Endometrial microvascular endothelial cells (primary cell): Measurements from ENCODE around the gene PTPRT. TPM values are rescaled to one million over a fixed set of nuclear protein-coding genes. Genes with fewer than 3 reads are reported as not detected.

Experiments used
- in situ Hi-C: cut with HindIII; loops from 2 replicates; pipeline ENCODE4 v1.10.0; 2017; ENCODE audit warnings: low sequenced_read_pairs, low pct_unique_long_range_greater_than_20kb; ENCODE audit errors: inconsistent ontology term
- total RNA-seq: library from RNA; depleted of rRNA; stranded (reverse); fragments of >200 nt; gene quantifications from one replicate; pipeline ENCODE4 v1.2.3, GENCODE V29; 2015; ENCODE audit errors: inconsistent ontology term

Gene PTPRT
- total RNA-seq, 1 donor from 2014 or later, result not detected

DNA sequence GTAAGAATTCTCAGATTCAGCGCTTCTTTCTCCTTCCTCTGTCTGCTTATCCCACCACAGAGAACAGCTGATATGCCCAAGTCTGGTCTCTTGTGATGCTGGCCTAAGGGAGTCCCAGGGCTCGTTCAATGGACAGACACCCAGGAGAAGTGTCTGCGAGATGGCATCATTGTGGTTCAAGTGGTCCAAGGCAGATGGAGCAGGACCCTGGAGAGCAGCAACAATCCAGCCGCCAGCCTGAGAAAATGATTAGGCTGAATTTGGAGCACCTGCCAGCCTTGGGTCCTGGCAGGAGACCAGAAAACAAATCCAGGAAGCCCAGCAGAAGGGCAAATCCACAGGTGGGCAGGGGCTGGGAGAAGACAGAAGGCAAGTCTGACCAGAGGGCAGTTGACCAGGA, 145.8 kb downstream of the PTPRT start:
- in situ Hi-C loops, result no loop called here

DNA sequence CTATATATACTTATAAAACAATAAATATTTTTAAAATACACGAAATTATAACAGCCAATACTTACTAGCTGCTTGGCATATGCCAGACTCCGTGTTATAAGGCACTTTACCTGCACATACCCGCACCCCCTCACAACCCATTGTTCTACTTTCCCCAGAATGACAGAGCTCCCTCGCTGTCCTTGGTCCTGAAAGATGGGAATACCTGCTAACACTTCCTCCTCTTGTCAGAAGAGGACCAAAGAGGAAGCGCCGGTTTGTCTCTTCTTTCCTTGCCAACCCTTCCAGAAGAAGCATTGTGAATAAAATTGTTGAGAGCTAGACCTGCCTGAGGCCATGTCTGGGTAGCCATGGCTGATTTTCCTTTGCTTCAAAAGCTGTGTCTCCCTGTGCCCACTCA, 149.3 kb downstream of the PTPRT start:
- in situ Hi-C loops, result no loop called here

DNA sequence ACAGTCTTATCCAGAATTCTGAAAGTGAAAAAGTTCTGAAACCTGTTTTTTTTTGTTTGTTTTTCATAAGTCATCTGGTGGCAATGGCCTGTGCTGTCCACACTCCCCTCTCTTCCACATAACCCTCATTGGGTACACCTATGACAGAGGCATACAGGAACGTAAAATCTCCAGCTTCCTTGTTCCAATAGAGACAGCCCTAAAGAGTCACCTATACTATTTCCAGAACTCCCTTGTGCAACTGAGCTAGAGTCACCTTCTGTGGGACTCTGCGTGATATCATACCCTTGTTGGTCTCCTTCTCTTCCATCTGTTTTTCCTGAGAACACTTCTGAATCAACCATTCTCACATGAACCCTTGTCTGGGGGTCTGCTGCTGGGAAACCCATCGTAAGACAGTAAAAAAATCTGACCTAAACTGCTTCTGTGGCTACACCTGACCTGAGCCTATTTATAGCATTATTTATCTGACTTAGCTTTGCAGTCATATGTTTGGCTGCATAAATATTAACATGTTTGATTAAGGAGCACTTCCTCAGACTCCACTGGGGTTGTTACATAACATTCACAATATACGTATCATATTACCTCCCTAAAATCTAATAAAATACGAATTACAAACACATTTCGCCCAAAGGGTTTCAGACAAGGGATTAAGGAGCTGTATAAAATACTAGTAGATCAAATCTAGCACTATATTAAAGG, 151.9 kb downstream of the PTPRT start:
- in situ Hi-C loops, result no loop called here

DNA sequence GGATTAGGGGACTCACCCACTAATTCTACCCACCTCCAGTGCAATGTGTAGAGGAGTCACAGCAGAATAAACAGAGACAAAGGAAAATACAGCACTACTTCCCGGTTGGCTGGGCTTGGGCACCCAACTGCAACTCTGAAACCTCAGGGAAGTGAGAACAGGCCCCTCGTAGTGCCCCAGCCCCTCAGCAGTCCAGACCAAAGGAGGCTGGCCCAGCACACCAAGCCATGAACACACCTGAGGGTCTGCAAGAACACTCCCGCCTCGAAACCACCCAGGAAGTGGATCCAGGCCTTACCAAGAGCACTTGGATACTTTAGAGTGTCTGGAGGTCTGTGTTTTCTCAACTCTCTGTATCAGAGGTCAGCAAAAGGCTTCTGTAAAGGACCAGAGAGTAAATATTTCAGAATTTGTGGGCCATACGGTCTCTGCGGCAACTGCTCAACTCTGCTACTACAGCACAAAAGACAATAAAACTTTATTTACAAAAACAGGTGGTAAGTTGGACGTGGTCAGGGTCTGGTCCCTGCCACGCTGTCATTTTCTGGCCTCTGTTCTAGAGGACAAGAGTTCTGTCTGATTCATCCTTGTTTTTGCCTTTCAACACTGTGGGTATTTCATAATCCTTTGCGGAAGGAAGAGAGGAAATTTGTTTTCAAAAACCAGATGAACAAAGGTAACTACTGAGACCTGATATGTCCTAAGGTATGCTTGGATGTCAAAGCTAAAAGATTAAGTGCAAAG, 154.6 kb downstream of the PTPRT start:
- in situ Hi-C loops, result no loop called here

DNA sequence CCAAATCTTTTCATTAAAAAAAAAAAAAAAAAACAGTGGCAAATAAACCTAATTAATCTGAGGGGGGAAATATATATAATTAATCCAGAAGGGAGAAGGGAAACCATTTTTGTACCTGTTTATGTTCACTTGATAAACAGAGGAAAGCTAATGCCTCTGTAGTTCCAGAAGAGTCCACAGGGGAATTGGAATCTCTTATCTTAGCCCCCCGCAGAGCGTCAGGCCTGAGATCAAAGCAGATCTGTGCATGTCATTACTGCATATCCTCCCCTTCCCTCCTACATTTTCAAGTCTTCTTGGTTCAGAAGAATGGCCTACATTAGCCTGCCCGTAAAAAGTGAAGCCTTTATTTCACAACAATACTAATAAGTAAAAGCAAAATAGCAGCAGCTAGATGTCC, 157.2 kb downstream of the PTPRT start:
- in situ Hi-C loops, result no loop called here

DNA sequence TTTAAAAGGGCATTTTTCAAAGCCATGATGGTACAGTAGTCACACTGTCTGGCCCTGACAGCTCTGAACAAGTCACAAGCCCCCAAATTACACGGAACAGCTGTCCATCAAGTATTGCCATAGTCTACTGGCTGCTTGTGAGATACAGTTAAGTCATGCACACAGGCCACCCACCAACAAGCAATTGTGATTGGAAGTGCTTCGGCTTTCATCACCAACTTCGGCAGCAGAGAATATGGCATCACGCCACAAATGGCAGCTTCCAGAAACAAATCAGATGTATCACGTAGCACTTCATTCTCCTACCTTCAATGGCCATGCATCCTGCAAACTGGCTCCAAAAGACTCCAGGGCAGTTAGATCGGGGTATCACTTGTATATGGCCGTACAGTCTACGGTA, 160.5 kb downstream of the PTPRT start:
- in situ Hi-C loops, result no loop called here

DNA sequence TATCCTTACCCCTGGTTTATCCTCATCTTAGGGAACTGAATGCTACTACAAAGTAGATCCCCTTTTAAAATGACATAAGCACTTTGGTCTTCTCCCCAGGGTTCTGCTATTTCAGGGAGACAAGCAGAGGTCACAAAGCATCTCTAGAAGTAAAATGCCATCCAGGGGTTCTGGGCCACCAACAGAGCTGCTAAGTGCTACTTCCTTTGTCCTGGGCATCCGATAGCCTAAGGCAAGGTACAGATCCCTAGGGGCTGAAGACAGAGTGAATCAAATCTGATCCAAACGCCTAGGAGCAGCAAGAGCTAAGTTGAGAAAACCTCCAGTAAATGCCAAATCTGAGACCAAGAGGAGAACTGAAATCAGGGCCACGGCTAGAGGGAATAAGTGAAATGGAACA, 161.2 kb downstream of the PTPRT start:
- in situ Hi-C loops, result no loop called here

DNA sequence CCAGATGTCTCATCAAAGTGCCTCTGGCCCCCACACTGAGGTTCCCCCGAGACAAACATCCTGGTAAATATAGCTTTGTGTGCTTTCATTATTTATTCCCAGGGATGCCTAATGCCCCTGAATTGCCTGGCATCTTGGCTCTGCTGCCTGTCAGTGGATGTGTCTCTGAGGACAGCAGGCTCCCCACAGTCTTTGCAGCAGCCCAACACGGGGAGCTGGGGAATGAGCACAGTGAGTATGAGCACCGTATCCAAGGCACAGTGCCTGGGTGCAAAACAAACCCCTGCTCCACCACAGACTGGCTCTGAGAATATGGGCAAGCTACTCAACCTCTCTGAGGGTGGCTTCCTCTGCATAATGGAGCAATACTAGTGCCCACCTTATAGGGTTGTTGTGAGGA, 165.9 kb downstream of the PTPRT start:
- in situ Hi-C loops, result no loop called here

DNA sequence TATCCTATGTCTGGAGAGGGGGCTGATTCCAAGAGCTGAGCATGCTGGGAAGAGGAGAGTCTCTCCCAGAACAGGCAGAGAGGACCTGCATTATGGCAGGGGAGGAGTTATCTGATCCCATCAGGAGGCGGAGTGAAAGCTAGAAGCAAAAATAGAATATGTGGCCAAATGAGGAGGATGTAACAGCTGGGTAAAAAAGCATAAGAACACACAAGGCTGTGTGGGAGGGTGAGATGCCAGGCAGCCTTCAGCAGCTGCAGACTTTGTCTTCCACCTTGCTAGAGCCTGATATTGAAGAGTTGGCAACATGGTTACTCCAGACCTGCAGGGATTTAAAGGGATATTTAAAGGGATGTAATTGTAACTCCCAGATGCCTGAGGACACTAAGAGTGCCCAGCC, 167.1 kb downstream of the PTPRT start:
- in situ Hi-C loops, result no loop called here

DNA sequence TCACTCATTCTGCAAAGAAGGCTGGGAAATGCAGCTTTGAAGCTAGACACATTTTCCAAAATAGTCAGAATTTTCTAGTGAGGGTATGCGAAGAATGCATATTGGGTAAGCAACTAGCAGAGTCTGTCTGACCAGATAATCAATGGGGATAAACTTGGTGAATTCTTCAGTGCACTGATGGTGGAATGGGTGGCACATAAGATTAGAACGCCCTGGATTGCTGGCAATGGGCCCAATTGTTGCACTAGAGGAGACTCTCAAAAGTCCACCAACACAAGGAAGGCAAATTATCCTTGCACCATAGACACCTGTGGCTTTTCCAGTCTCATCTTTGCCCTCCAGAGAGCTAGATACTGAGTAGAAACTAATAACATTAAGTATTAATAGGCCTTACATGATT, 167.6 kb downstream of the PTPRT start:
- in situ Hi-C loops, result no loop called here

DNA sequence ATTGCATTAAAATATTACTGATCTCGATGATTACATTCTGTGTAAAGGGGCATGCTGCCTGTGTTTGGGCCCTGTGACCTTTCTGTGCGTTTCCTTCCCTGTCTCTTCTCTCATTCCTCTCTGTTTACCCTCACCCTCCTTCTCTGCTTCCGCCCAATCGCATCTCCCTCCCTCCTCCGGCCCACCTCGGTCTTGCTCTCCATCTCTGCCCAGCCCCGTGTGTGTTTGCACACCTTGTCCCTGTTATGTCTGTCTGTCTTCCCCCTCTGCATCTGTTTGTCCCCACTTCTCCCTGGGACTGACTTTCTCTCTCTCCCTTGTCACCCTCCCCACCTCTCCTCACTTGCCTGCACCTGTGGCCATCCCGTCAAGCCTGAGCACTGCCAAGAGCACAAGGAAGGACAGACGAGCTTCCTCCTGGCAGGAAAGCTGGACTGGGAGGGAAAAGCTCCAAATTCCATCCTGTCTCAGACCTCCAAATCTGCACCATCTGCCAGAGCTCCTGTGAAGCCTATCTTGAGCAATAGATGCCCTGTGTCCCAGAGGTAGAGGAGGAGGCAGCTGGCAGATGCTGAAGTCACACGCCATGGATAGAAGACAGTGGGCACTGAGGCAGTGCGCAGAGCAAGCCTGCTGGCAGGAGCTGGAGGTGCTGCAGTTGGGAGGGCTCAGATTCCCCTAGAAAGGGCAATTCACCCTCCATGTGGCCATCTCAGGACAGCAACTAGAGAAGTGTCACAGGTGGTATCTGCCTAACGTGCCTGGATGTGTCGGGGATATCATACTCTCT, 172.3 kb downstream of the PTPRT start:
- in situ Hi-C loops, result no loop called here

DNA sequence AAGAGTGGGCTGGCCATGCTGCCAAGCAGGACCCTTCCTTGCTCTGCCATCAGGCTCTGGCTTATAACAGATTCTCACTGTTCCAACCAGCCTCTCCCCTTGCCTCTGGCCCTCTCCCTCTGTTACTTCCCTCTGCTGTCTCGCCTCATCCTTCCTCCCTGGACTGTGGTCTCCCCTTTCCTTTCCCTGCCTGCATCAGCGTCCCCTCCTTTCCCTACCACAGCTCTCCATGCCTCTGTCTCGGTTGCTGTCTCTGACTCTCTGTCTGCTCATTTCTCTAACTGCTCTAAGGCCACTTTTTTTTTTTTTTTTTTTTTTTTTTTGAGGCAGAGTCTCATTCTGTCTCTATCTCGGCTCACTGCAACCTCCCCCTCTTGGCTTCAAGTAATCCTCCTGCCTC, 173.4 kb downstream of the PTPRT start:
- in situ Hi-C loops, result no loop called here

DNA sequence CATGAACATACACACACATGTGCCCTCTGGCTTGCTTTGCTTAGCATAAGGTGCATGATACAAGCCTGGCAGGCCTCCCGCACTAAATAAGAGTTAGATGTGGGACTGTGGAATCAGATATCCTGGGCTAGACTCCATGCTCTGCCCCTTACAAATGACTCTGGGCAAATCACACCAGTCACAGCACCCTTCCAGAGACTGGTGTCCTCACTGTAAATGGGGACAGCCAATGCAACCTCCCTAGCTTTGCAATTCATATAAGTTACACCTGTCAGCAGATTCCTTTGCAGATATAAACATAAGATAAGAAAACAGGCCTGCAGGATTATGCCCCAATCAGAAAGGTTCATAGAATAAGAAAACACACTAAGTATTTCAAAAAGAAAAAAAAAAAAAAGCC, 174.1 kb downstream of the PTPRT start:
- in situ Hi-C loops, result no loop called here

DNA sequence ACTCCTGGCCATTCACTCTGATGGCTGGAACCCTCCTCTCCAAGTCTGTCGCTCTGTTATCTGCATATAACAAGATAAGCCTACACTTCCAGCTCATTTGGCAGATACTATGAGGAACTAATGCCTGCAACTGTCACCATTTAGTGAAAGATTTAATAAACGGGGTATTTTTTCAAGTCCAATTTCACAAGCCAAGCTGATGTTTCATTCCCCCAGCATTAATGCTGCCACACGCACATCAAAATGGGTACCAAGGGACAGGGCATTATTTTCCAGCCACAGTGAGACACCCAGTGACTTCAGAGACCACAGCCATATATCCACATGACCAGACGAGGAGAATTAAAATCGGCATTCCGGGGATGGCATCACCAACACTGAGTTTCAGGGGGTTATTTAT, 175.5 kb downstream of the PTPRT start:
- in situ Hi-C loops, result no loop called here

DNA sequence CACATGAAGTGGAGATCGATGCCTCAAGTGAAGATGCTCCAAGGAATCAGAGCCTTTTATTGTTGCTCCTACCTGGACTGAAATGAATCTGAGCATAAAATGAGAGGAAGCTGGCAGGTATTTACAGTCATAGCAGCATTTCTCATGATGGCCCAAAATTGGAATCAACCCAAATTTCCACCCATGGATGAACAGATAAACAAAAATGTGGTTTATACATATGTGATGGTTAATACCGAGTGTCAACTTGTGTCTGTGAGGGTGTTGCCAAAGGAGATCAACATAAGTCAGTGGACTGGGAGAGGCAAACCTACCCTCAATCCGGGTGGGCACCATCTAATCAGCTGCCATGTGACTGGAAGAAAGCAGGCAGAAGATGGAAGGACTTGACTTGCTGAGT, 178.2 kb downstream of the PTPRT start:
- in situ Hi-C loops, result no loop called here

DNA sequence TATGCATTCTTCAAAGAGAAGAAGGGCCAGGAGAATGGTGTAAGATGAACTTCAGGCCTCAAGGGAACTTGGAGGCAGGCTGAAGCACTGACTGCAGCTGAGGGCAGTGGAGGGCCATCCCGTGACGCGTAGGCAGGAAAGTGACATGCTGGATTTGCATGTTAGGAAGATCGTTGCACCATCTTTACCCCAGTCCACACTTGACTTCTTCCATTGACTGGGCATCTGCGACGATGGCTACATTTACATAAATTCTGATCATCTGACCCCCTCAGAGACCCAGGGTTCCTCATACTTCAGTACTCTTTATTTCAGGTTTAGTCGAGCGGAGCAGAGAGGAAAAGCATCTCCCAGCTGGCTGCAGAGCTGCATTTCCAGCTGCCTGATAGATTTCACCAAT, 180.2 kb downstream of the PTPRT start:
- in situ Hi-C loops, result no loop called here

DNA sequence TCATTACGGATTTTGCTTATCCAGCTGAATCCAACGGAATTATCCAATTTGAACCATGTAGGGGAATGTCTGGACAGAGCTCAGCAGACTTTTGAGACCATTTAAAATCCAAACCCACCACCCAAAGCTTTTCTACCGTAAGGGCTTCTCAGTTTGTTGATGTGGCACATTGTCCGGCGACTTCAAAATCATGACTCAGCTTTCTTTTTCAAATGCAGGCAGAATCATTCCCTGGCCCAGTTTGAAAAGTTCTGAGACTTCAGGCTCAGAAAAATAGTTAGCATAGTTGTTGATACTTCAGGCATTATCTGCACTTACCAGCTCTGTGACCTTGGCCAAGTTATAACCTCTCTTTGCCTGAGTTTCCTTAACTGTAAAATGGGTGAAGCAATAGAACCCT, 182.2 kb downstream of the PTPRT start:
- in situ Hi-C loops, result no loop called here

DNA sequence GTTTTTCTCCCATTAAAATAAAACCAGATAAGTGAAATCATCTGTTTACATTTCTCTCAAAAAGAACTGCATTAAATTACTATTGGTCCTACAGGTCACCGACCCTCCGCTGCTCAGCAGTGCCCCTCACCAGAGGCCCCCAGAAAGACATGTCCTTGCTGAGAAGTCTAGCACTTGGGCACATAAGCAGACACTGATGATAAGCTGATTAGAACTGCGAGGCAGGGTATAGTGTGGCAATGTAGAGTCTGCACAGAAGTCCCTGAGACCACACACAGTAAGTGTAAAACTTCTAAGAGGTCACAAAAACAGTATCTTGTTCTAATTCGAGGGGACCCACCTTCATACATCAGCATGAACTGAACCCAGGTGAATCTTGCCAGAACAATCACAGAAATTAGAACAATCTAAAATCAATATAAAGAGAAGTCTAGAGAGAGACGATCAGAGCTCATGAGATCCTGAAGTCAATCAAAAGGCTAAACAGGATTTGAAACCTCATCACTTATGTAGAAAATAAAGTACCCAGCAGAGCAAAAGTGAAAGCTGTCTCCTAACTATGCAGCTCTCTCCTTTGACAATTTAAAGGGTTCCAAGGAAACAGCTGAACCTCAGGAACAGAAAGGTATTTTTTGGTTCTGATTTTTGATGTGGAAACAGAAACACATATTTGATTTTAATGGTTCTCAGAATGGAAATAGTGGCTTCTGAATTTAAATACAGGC, 182.9 kb downstream of the PTPRT start:
- in situ Hi-C loops, result no loop called here

DNA sequence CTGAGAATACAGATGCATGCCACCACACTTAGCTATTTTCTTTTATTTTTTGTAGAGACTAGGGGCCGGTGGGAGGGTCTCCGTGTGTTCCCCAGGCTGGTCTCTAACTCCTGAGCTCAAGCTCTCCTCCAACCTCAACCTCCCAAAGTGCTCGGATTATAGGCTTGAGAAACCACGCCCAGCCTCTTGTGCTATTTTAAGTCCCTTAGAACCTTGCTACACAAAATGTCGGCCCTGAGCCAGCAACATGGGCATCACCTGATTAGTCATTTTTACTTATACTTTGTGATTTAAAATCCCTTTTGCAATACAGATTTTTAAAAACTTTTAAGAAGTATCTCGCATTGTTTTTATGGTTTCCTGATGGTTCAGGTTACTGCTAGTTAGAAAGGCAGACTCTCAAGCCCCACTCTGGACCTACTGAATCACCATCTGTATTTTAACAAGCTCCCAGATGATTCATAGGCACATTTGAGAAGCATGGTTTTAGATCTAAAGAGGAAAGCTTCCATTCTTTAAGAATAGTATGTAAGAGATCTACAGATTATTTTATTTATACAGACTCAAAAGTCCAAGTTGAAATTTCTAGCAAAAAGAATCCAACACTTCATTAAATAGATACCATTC, 186.3 kb downstream of the PTPRT start:
- in situ Hi-C loops, result no loop called here
